HL-60 (cell line): Measurements from ENCODE around the gene ARHGAP21.

Source experiments
- GABPA ChIP-seq: IDR thresholded peaks from 2 replicates; pipeline ENCODE4 v1.6.1; 2012; ENCODE audit warnings: low read depth
- POLR2AphosphoS5 ChIP-seq: IDR thresholded peaks from 2 replicates; pipeline ENCODE4 v1.6.1; 2012; ENCODE audit warnings: low read depth
- TF ChIP-seq, protein P1 (sequence below): IDR thresholded peaks from one replicate; pipeline ENCODE4 v1.5.1; 2011; ENCODE audit warnings: low read length, control low read depth, inconsistent platforms; ENCODE audit not compliant: insufficient read depth
- TF ChIP-seq, protein P2 (sequence below): IDR thresholded peaks from 2 replicates; pipeline ENCODE4 v1.6.1; 2012; ENCODE audit warnings: low read depth; ENCODE audit not compliant: insufficient replicate concordance

GRCh38 chr10:24713086-24713485, 10.6 kb downstream of the ARHGAP21 start:
- TF ChIP-seq, protein P1, sequence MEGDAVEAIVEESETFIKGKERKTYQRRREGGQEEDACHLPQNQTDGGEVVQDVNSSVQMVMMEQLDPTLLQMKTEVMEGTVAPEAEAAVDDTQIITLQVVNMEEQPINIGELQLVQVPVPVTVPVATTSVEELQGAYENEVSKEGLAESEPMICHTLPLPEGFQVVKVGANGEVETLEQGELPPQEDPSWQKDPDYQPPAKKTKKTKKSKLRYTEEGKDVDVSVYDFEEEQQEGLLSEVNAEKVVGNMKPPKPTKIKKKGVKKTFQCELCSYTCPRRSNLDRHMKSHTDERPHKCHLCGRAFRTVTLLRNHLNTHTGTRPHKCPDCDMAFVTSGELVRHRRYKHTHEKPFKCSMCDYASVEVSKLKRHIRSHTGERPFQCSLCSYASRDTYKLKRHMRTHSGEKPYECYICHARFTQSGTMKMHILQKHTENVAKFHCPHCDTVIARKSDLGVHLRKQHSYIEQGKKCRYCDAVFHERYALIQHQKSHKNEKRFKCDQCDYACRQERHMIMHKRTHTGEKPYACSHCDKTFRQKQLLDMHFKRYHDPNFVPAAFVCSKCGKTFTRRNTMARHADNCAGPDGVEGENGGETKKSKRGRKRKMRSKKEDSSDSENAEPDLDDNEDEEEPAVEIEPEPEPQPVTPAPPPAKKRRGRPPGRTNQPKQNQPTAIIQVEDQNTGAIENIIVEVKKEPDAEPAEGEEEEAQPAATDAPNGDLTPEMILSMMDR: no peak
- TF ChIP-seq, protein P2, sequence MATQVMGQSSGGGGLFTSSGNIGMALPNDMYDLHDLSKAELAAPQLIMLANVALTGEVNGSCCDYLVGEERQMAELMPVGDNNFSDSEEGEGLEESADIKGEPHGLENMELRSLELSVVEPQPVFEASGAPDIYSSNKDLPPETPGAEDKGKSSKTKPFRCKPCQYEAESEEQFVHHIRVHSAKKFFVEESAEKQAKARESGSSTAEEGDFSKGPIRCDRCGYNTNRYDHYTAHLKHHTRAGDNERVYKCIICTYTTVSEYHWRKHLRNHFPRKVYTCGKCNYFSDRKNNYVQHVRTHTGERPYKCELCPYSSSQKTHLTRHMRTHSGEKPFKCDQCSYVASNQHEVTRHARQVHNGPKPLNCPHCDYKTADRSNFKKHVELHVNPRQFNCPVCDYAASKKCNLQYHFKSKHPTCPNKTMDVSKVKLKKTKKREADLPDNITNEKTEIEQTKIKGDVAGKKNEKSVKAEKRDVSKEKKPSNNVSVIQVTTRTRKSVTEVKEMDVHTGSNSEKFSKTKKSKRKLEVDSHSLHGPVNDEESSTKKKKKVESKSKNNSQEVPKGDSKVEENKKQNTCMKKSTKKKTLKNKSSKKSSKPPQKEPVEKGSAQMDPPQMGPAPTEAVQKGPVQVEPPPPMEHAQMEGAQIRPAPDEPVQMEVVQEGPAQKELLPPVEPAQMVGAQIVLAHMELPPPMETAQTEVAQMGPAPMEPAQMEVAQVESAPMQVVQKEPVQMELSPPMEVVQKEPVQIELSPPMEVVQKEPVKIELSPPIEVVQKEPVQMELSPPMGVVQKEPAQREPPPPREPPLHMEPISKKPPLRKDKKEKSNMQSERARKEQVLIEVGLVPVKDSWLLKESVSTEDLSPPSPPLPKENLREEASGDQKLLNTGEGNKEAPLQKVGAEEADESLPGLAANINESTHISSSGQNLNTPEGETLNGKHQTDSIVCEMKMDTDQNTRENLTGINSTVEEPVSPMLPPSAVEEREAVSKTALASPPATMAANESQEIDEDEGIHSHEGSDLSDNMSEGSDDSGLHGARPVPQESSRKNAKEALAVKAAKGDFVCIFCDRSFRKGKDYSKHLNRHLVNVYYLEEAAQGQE: no peak
- TF ChIP-seq POLR2AphosphoS5 (no peak), GABPA (no peak)
